ENCODE results near the gene ZBED1.

Gene ZBED1

GRCh38 chrX:2500803-2501558 is at the start of gene ZBED1, which contains the start of gene DHRSX:
ZBED1 (minus strand) TSS chrX:2500976; CDS start chrX:2490719, 10,257 bp downstream.
DHRSX (minus strand) TSS chrX:2500976; CDS start chrX:2500925, 51 bp downstream.
- peak within 1 kb of the TSS; percentile 69 for H3K4me2 ChIP-seq (ENCODE audit: low read depth, low read length, poor library complexity, severe bottlenecking)
- H3K36me3 ChIP-seq (ENCODE audit: low read length): no peaks in the 10 kb centered on the region
- TF ChIP-seq CTCF (IDR thresholded peaks at IDR 0.05; ENCODE audit: insufficient read depth, low read length, poor library complexity, severe bottlenecking) (no peak), EZH2phosphoT487 (conservative IDR thresholded peaks at IDR 0.05; ENCODE audit: low read length) (no peak)
- H3K27ac ChIP-seq (ENCODE audit: low read depth, low read length): peak within 1 kb of the TSS; percentile 72
- H3K9me2 ChIP-seq (replicated peaks; ENCODE audit: insufficient read depth, low read length): no peaks in the 10 kb centered on the region
- H3K9me3 ChIP-seq (ENCODE audit: insufficient read depth, low read length): no peaks in the 10 kb centered on the region
- peak within 1 kb of the TSS; percentile 71 for H3K4me3 ChIP-seq (ENCODE audit: insufficient read depth, low read length, poor library complexity, severe bottlenecking)
- peaks cover 11% of the 10 kb centered on the region; the same call in 1 of the 2 replicates for H3F3A ChIP-seq (ENCODE audit: insufficient read depth)
- peaks cover 30% of the 10 kb centered on the region for H3K79me2 ChIP-seq (ENCODE audit: insufficient read depth, low read length)
- H3K27me3 ChIP-seq (ENCODE audit: low read length): no peaks in the 10 kb centered on the region
- H2AFZ ChIP-seq (ENCODE audit: low read depth, low read length, severe bottlenecking): no peak within 1 kb of the TSS
- H3K9ac ChIP-seq (ENCODE audit: low read length): peak within 1 kb of the TSS; percentile 67
- no peaks in the 10 kb centered on the region for H4K20me1 ChIP-seq (ENCODE audit: low read depth, low read length)

- TF ChIP-seq EZH2phosphoT487 (conservative IDR thresholded peaks at IDR 0.05; ENCODE audit: low read length): no peak
- TF ChIP-seq CTCF (IDR thresholded peaks at IDR 0.05; ENCODE audit: insufficient read depth, low read length, poor library complexity, severe bottlenecking): no peak
- no peak overlapping the region for H2AFZ ChIP-seq (ENCODE audit: low read depth, low read length, severe bottlenecking)
Observed at GRCh38 chrX:2549876-2550275, 49.1 kb upstream of the ZBED1 start.

GRCh38 chrX:2548711-2549423 is 48.1 kb upstream of the ZBED1 start:
- no peaks in the 10 kb centered on the region for H3F3A ChIP-seq (ENCODE audit: insufficient read depth)
- no peak overlapping the region for H3K4me2 ChIP-seq (ENCODE audit: low read depth, low read length, poor library complexity, severe bottlenecking)
- no peaks in the 10 kb centered on the region for H3K36me3 ChIP-seq (ENCODE audit: low read length)
- TF ChIP-seq EZH2phosphoT487 (conservative IDR thresholded peaks at IDR 0.05; ENCODE audit: low read length): no peak
- TF ChIP-seq CTCF (IDR thresholded peaks at IDR 0.05; ENCODE audit: insufficient read depth, low read length, poor library complexity, severe bottlenecking): no peak
- no peaks in the 10 kb centered on the region for H4K20me1 ChIP-seq (ENCODE audit: low read depth, low read length)
- no peak overlapping the region for H3K4me3 ChIP-seq (ENCODE audit: insufficient read depth, low read length, poor library complexity, severe bottlenecking)
- no peak overlapping the region for H3K9ac ChIP-seq (ENCODE audit: low read length)
- H3K9me3 ChIP-seq (ENCODE audit: insufficient read depth, low read length): no peaks in the 10 kb centered on the region
- H2AFZ ChIP-seq (ENCODE audit: low read depth, low read length, severe bottlenecking): no peak overlapping the region
- H3K9me2 ChIP-seq (replicated peaks; ENCODE audit: insufficient read depth, low read length): no peaks in the 10 kb centered on the region
- H3K27ac ChIP-seq (ENCODE audit: low read depth, low read length): no peak overlapping the region
- H3K79me2 ChIP-seq (ENCODE audit: insufficient read depth, low read length): no peaks in the 10 kb centered on the region
- no peaks in the 10 kb centered on the region for H3K27me3 ChIP-seq (ENCODE audit: low read length)

More at GRCh38 chrX:2549876-2550275, 49.1 kb upstream of the ZBED1 start:
- H3K9me3 ChIP-seq (ENCODE audit: insufficient read depth, low read length): no peaks in the 10 kb centered on the region
- no peak overlapping the region for H3K4me2 ChIP-seq (ENCODE audit: low read depth, low read length, poor library complexity, severe bottlenecking)
- no peak overlapping the region for H3K4me3 ChIP-seq (ENCODE audit: insufficient read depth, low read length, poor library complexity, severe bottlenecking)
- H3F3A ChIP-seq (ENCODE audit: insufficient read depth): no peaks in the 10 kb centered on the region
- no peaks in the 10 kb centered on the region for H4K20me1 ChIP-seq (ENCODE audit: low read depth, low read length)
- H3K9me2 ChIP-seq (replicated peaks; ENCODE audit: insufficient read depth, low read length): no peaks in the 10 kb centered on the region
- H3K36me3 ChIP-seq (ENCODE audit: low read length): no peaks in the 10 kb centered on the region
- H3K79me2 ChIP-seq (ENCODE audit: insufficient read depth, low read length): no peaks in the 10 kb centered on the region
- H3K27me3 ChIP-seq (ENCODE audit: low read length): no peaks in the 10 kb centered on the region
- no peak overlapping the region for H3K27ac ChIP-seq (ENCODE audit: low read depth, low read length)
- no peak overlapping the region for H3K9ac ChIP-seq (ENCODE audit: low read length)
